ENCODE results near the gene THSD4.
"Not testable (repeated sequence)": the region's sequence is repeated elsewhere in the genome, so short reads cannot be mapped to it uniquely, and the experiment has no call there.

THSD4 gene

GRCh38 chr15:71648095-71648494, 532.8 kb downstream of the THSD4 start:
- DNase-seq = no peak

GRCh38 chr15:71649894-71650293, 534.6 kb downstream of the THSD4 start:
- DNase-seq = peak; percentile 34

GRCh38 chr15:71650603-71651002, 535.3 kb downstream of the THSD4 start:
- DNase-seq = no peak

GRCh38 chr15:71651750-71652186, 536.5 kb downstream of the THSD4 start:
- DNase-seq = no peak

GRCh38 chr15:71654042-71654719, 538.9 kb downstream of the THSD4 start:
- peak; percentile 44 for DNase-seq

GRCh38 chr15:71654720-71655174, 539.5 kb downstream of the THSD4 start:
- DNase-seq = no peak

GRCh38 chr15:71656425-71656824, 541.2 kb downstream of the THSD4 start:
- no peak for DNase-seq

GRCh38 chr15:71657141-71657540, 541.9 kb downstream of the THSD4 start:
- DNase-seq = no peak

- no peak for DNase-seq
Measured at GRCh38 chr15:71658036-71658435, 542.8 kb downstream of the THSD4 start.

GRCh38 chr15:71658827-71659729, 543.8 kb downstream of the THSD4 start:
- DNase-seq = no peak

GRCh38 chr15:71659730-71660067, 544.4 kb downstream of the THSD4 start:
- DNase-seq = no peak

GRCh38 chr15:71660501-71660900, 545.2 kb downstream of the THSD4 start:
- DNase-seq = no peak

- DNase-seq = no peak
Measured at GRCh38 chr15:71662306-71662705, 547.0 kb downstream of the THSD4 start.

GRCh38 chr15:71664622-71665021, 549.4 kb downstream of the THSD4 start:
- DNase-seq = no peak

- DNase-seq = no peak
Measured at GRCh38 chr15:71666763-71667620, 551.7 kb downstream of the THSD4 start.

- no peak for DNase-seq
Measured at GRCh38 chr15:71669688-71670087, 554.4 kb downstream of the THSD4 start.

- DNase-seq = not testable (repeated sequence)
Measured at GRCh38 chr15:71670222-71670621, 555.0 kb downstream of the THSD4 start.

GRCh38 chr15:71674354-71674753, 559.1 kb downstream of the THSD4 start:
- no peak for DNase-seq

- DNase-seq = no peak
Measured at GRCh38 chr15:71677352-71677751, 562.1 kb downstream of the THSD4 start.

- no peak for DNase-seq
Measured at GRCh38 chr15:71677766-71678165, 562.5 kb downstream of the THSD4 start.

GRCh38 chr15:71678191-71678590, 562.9 kb downstream of the THSD4 start:
- no peak for DNase-seq

GRCh38 chr15:71678605-71679004, 563.3 kb downstream of the THSD4 start:
- DNase-seq = no peak

GRCh38 chr15:71679223-71679792, 564.0 kb downstream of the THSD4 start:
- no peak for DNase-seq
